Smooth muscle cell (in vitro differentiated cells): ENCODE data around the gene BCL11A. TPM values are rescaled to one million over a fixed set of nuclear protein-coding genes. Genes with fewer than 3 reads are reported as not detected.

Experiments used
- DNase-seq: peaks from one replicate; lab custom pipeline; 2025; ENCODE audit not compliant: unreplicated experiment; lab: John Stamatoyannopoulos, UW
- H2AFZ ChIP-seq: fragments of 200-600 bp; sonication (generic); 2 replicates; pipeline ENCODE4 v1.6.0; 2016; ENCODE audit warnings: antibody characterized with exemption, low read depth, mild to moderate bottlenecking
- H3F3A ChIP-seq: fragments of 200-600 bp; sonication (generic); 2 replicates; pipeline ENCODE4 v1.6.0; 2017; ENCODE audit warnings: antibody characterized with exemption, low read depth
- H3K27ac ChIP-seq: fragments of 200-600 bp; sonication (generic); 2 replicates; pipeline ENCODE4 v1.5.1; 2016; ENCODE audit warnings: low read depth, mild to moderate bottlenecking
- H3K27me3 ChIP-seq: fragments of 200-600 bp; sonication (generic); 2 replicates; pipeline ENCODE4 v1.6.1; 2016; ENCODE audit warnings: low read depth, mild to moderate bottlenecking
- H3K36me3 ChIP-seq: fragments of 200-600 bp; sonication (generic); 2 replicates; pipeline ENCODE4 v1.5.1; 2016; ENCODE audit warnings: low read depth
- H3K4me1 ChIP-seq: fragments of 200-600 bp; sonication (generic); 2 replicates; pipeline ENCODE4 v1.5.1; 2016; ENCODE audit warnings: low read depth
- H3K4me2 ChIP-seq: fragments of 200-600 bp; sonication (generic); 2 replicates; pipeline ENCODE4 v1.6.0; 2016; ENCODE audit warnings: mild to moderate bottlenecking
- H3K4me3 ChIP-seq: fragments of 200-600 bp; sonication (generic); 2 replicates; pipeline ENCODE4 v1.5.1; 2016; ENCODE audit warnings: mild to moderate bottlenecking
- H3K79me2 ChIP-seq: fragments of 200-600 bp; sonication (generic); 2 replicates; pipeline ENCODE4 v1.6.0; 2016; ENCODE audit warnings: low read depth, mild to moderate bottlenecking
- H3K9ac ChIP-seq: fragments of 200-600 bp; sonication (generic); 2 replicates; pipeline ENCODE4 v1.6.0; 2016; ENCODE audit warnings: low read depth
- H3K9me3 ChIP-seq: fragments of 200-600 bp; sonication (generic); replicated peaks from 2 replicates; pipeline ENCODE4 v1.5.1; 2016; ENCODE audit warnings: low read depth
- H4K20me1 ChIP-seq: fragments of 200-600 bp; sonication (generic); 2 replicates; pipeline ENCODE4 v1.6.0; 2016; ENCODE audit warnings: low read depth
- WGBS: methylation state at CpG from one replicate; pipeline ENCODE4 v1.1.7; 2016; ENCODE audit warnings: low lambda C conversion rate; 5-methylcytosine and 5-hydroxymethylcytosine counted together
- polyA plus RNA-seq: library from polyadenylated mRNA; unstranded; fragments of >200 nt; fragmentation: Nextera tagmentation; extraction: Ambion mirVana; gene quantifications from 2 replicates; pipeline ENCODE4 v1.2.1, GENCODE V29; 2016
- total RNA-seq: library from RNA; depleted of rRNA; stranded (reverse); fragments of >200 nt; gene quantifications from 2 replicates; pipeline ENCODE4 v1.2.3, GENCODE V29; 2014
- TF ChIP-seq, protein P1 (sequence below): fragments of 200-600 bp; sonication (generic); IDR thresholded peaks from 2 replicates; pipeline ENCODE4 v1.5.1; 2017; ENCODE audit warnings: borderline replicate concordance, mild to moderate bottlenecking, antibody characterized with exemption; ENCODE audit not compliant: insufficient read depth, poor library complexity, severe bottlenecking

The BCL11A gene
- total and polyA plus RNA-seq, 2 experiments from 2014 or later = 15.8 to 20.0 TPM

DNA sequence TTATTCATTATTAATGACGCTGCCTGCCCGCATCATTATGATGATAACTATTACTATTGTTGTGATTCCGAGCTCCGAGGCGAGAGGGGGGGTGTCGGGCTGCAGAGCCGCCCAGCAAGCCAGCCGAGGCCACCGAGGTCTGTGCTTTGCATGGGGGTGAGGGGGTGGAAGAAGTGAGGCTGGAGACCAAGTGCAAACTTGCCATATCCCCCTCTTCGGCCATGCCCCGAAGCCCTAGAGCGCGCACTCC is 3.6 kb downstream of the BCL11A start:
- H3K4me2 ChIP-seq = peak overlapping the region; percentile 97
- no peak for DNase-seq
- peaks cover 10% of the 10 kb centered on the region for H3F3A ChIP-seq
- H2AFZ ChIP-seq = peak overlapping the region; percentile 61
- H3K79me2 ChIP-seq = peaks cover 72% of the 10 kb centered on the region
- H3K9ac ChIP-seq = peak overlapping the region; percentile 49
- no peaks in the 10 kb centered on the region for H3K27me3 ChIP-seq
- peaks cover 69% of the 10 kb centered on the region for H4K20me1 ChIP-seq
- TF ChIP-seq, protein P1, sequence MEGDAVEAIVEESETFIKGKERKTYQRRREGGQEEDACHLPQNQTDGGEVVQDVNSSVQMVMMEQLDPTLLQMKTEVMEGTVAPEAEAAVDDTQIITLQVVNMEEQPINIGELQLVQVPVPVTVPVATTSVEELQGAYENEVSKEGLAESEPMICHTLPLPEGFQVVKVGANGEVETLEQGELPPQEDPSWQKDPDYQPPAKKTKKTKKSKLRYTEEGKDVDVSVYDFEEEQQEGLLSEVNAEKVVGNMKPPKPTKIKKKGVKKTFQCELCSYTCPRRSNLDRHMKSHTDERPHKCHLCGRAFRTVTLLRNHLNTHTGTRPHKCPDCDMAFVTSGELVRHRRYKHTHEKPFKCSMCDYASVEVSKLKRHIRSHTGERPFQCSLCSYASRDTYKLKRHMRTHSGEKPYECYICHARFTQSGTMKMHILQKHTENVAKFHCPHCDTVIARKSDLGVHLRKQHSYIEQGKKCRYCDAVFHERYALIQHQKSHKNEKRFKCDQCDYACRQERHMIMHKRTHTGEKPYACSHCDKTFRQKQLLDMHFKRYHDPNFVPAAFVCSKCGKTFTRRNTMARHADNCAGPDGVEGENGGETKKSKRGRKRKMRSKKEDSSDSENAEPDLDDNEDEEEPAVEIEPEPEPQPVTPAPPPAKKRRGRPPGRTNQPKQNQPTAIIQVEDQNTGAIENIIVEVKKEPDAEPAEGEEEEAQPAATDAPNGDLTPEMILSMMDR = no peak
- WGBS = under 1% methylated on average over 11 of the region's 13 CpGs
- H3K27ac ChIP-seq = peak overlapping the region; percentile 61
- peak overlapping the region; percentile 74 for H3K4me3 ChIP-seq
- no peaks in the 10 kb centered on the region for H3K36me3 ChIP-seq
- H3K9me3 ChIP-seq = no peaks in the 10 kb centered on the region
- peaks cover 25% of the 10 kb centered on the region for H3K4me1 ChIP-seq

DNA sequence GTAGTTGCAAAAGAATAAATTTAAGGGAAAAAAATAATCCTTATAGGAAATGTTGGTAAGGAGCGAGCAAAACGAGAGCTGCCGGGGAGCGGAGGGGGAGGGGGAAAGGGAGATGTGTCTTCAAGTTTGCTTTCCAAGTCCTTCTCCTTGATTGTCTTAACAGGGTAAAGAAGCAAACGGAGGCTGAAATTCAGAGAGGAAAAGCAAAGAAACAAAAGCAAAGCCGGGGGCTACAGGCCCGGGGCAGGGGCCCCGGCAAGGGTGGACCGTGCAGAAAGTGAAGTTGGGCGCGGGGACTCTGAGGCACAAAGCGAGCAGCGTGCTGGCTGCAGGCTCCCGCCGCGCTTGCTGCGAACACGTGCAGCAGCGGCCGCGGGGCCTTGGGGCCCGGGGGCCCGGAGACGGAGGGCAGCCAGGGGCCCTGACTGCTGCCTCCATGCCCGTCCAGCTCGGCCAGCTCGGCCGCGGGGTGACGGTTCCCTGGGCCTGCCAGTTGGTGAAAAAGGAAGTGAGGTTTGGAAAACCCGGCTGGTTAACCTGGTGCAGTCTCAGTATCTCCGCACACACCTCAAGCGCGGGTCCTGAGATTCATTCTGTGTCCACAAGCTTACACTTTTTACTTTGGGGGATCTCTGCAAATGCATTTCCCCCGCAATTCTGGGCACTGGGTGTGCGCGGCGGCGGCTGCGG is 4.1 kb downstream of the BCL11A start:
- no peak for DNase-seq

DNA sequence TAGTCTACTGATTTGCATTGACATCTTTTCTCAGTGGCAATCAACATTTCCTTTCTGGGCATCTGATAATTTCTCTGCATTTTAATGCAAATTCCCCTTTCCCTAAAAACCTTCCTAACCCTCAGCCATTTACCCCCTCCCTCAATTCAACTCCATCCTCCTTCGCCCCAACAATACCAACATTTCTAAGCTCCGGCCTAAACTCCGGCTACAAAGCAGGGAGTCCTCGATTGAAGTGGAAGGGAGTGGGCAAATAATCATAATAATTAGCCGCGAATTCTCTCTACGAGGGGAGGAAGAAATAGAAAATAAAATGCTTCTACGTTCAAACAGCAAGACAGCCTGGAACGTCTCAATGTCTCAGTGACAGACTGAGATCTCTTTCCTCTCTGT is 4.6 kb downstream of the BCL11A start:
- H3K4me1 ChIP-seq = peaks cover 25% of the 10 kb centered on the region
- peak overlapping the region; percentile 65 for H2AFZ ChIP-seq
- peaks cover 10% of the 10 kb centered on the region for H3F3A ChIP-seq
- H3K27me3 ChIP-seq = no peaks in the 10 kb centered on the region
- H4K20me1 ChIP-seq = peaks cover 77% of the 10 kb centered on the region
- peak overlapping the region; percentile 19 for H3K9ac ChIP-seq
- H3K4me2 ChIP-seq = peak overlapping the region; percentile 97
- TF ChIP-seq, protein P1 = no peak
- WGBS = 11% methylated on average over 9 of the region's 9 CpGs
- no peaks in the 10 kb centered on the region for H3K36me3 ChIP-seq
- peak overlapping the region; percentile 24 for H3K27ac ChIP-seq
- H3K9me3 ChIP-seq = no peaks in the 10 kb centered on the region
- peak overlapping the region; percentile 74 for H3K4me3 ChIP-seq
- H3K79me2 ChIP-seq = peaks cover 72% of the 10 kb centered on the region
- no peak for DNase-seq

More for the DNA sequence above, 4.1 kb downstream of the BCL11A start:
- Histone ChIP-seq H2AFZ (peak overlapping the region; percentile 65), H3K27ac (peak overlapping the region; percentile 61), H3K9me3 (no peaks in the 10 kb centered on the region), H3F3A (peaks cover 10% of the 10 kb centered on the region), H3K4me3 (peak overlapping the region; percentile 74), H4K20me1 (peaks cover 74% of the 10 kb centered on the region), H3K9ac (peak overlapping the region; percentile 19), H3K4me1 (peaks cover 25% of the 10 kb centered on the region), H3K36me3 (no peaks in the 10 kb centered on the region), H3K4me2 (peak overlapping the region; percentile 97), H3K27me3 (no peaks in the 10 kb centered on the region), H3K79me2 (peaks cover 72% of the 10 kb centered on the region)
- TF ChIP-seq, protein P1 = no peak
- 1% methylated on average over 34 of the region's 40 CpGs for WGBS

DNA sequence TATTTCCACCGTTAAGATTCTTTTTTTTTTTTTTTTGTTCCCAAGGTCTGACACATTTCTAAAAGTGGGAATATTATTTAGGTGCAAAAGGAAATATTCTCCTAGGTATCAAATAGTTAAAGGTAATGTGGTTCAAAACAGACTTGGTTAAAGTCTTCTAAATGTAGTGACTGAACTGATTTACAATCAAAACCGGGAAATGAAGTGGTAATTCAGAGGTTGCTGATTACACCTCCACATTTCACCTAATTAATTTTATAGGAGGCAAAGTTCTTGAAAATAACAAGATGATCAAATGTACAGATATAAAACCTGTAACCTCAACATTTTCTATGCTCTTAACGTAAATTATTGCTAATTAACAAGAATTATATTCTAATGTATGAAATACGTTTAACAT is 5.1 kb downstream of the BCL11A start:
- H3K4me3 ChIP-seq = peak overlapping the region; percentile 74
- no peak overlapping the region for H2AFZ ChIP-seq
- no peak for DNase-seq
- 51% methylated on average over 4 of the region's 4 CpGs for WGBS
- H3K9me3 ChIP-seq = no peaks in the 10 kb centered on the region
- H3K9ac ChIP-seq = peak overlapping the region; percentile 19
- H3K36me3 ChIP-seq = no peaks in the 10 kb centered on the region
- H3K79me2 ChIP-seq = peaks cover 73% of the 10 kb centered on the region
- H3K4me1 ChIP-seq = peaks cover 25% of the 10 kb centered on the region
- H3K27ac ChIP-seq = no peak overlapping the region
- TF ChIP-seq, protein P1 = no peak
- H3K4me2 ChIP-seq = peak overlapping the region; percentile 97
- no peaks in the 10 kb centered on the region for H3K27me3 ChIP-seq
- H4K20me1 ChIP-seq = peaks cover 83% of the 10 kb centered on the region
- H3F3A ChIP-seq = peaks cover 10% of the 10 kb centered on the region
